GM23338 (cell line): ENCODE data around the gene H1-8. TPM values are rescaled to one million over a fixed set of nuclear protein-coding genes. Genes with fewer than 3 reads are reported as not detected.

Experiments used
- ATAC-seq: fragments of 200-7000 bp; cut with Tn5 transposase; 3 replicates; pipeline ENCODE4 v1.9.1; 2020
- DNase-seq: peaks from one replicate; pipeline ENCODE4 v3.0.0-alpha.2; 2015; ENCODE audit warnings: low spot score
- H2AFZ ChIP-seq: fragments of 200-600 bp; sonication (generic); 2 replicates; pipeline ENCODE4 v1.8.0; 2016; ENCODE audit warnings: antibody characterized with exemption, mild to moderate bottlenecking, moderate library complexity
- H3F3A ChIP-seq: fragments of 200-600 bp; sonication (generic); replicated peaks from 2 replicates; pipeline ENCODE4 v1.8.0; 2017; ENCODE audit warnings: antibody characterized with exemption, mixed run types, low read depth
- H3K27ac ChIP-seq: fragments of 200-600 bp; sonication (generic); 2 replicates; pipeline ENCODE4 v1.6.1; 2016; ENCODE audit warnings: low read depth
- H3K27me3 ChIP-seq: fragments of 200-600 bp; sonication (generic); 2 replicates; pipeline ENCODE4 v1.8.0; 2016; ENCODE audit warnings: mild to moderate bottlenecking, mixed run types, moderate library complexity; ENCODE audit not compliant: insufficient read depth
- H3K36me3 ChIP-seq: fragments of 200-600 bp; sonication (generic); 2 replicates; pipeline ENCODE4 v1.8.0; 2016; ENCODE audit warnings: mild to moderate bottlenecking; ENCODE audit not compliant: insufficient read depth
- H3K4me1 ChIP-seq: fragments of 200-600 bp; sonication (generic); 2 replicates; pipeline ENCODE4 v1.8.0; 2016; ENCODE audit warnings: mild to moderate bottlenecking, moderate library complexity; ENCODE audit not compliant: insufficient read depth
- H3K4me2 ChIP-seq: fragments of 200-600 bp; sonication (generic); 2 replicates; pipeline ENCODE4 v1.7.1; 2017; ENCODE audit warnings: mixed run types
- H3K4me3 ChIP-seq: fragments of 200-600 bp; sonication (generic); 2 replicates; pipeline ENCODE4 v1.6.1; 2016; ENCODE audit warnings: mixed run types
- H3K79me2 ChIP-seq: fragments of 200-600 bp; sonication (generic); replicated peaks from 2 replicates; pipeline ENCODE4 v1.8.0; 2017; ENCODE audit warnings: mild to moderate bottlenecking; ENCODE audit not compliant: insufficient read depth
- H3K9me2 ChIP-seq: fragments of 200-600 bp; sonication (generic); 2 replicates; pipeline ENCODE4 v1.8.0; 2017; ENCODE audit not compliant: insufficient read depth
- H4K20me1 ChIP-seq: fragments of 200-600 bp; sonication (generic); replicated peaks from 2 replicates; pipeline ENCODE4 v1.8.0; 2017; ENCODE audit warnings: mild to moderate bottlenecking; ENCODE audit not compliant: insufficient read depth
- H3K27ac Mint-ChIP-seq: 2 replicates; pipeline ENCODE4 v1.8.0; 2020; ENCODE audit warnings: inconsistent platforms, mild to moderate bottlenecking, moderate library complexity, mixed read lengths
- H3K27me3 Mint-ChIP-seq: 3 replicates; pipeline ENCODE4 v1.8.0; 2022; ENCODE audit warnings: low read depth, mild to moderate bottlenecking, moderate library complexity, mixed read lengths, inconsistent platforms; ENCODE audit not compliant: insufficient read depth, poor library complexity
- H3K36me3 Mint-ChIP-seq: 3 replicates; pipeline ENCODE4 v1.8.0; 2021; ENCODE audit warnings: low read depth, mild to moderate bottlenecking, inconsistent platforms, moderate library complexity, mixed read lengths
- H3K4me1 Mint-ChIP-seq: 3 replicates; pipeline ENCODE4 v1.8.0; 2020; ENCODE audit warnings: mild to moderate bottlenecking, inconsistent platforms, mixed read lengths
- H3K4me3 Mint-ChIP-seq: 3 replicates; pipeline ENCODE4 v1.8.0; 2021; ENCODE audit warnings: moderate library complexity, mild to moderate bottlenecking, inconsistent platforms, mixed read lengths
- H3K9me3 Mint-ChIP-seq: 3 replicates; pipeline ENCODE4 v1.8.0; 2020; ENCODE audit warnings: moderate library complexity, mild to moderate bottlenecking, inconsistent platforms, mixed read lengths
- CTCF ChIP-seq, 2 experiments: fragments of 200-600 bp in 1 of 2; sonication (generic) in 1 of 2; conservative IDR thresholded peaks; 2 replicates each; pipeline versions ENCODE4 v1.5.1 to v1.6.1; 2016 to 2017; ENCODE audit warnings: antibody characterized with exemption in 2 of 2, low read depth in 2 of 2, mild to moderate bottlenecking in 2 of 2, moderate library complexity in 1 of 2
- ETS1 ChIP-seq: IDR thresholded peaks from 2 replicates; pipeline ENCODE4 v1.6.1; 2016; ENCODE audit warnings: antibody characterized with exemption
- EZH2 ChIP-seq: fragments of 200-600 bp; sonication (generic); IDR thresholded peaks from one replicate; pipeline ENCODE4 v1.8.0; 2017; ENCODE audit warnings: antibody characterized with exemption, mild to moderate bottlenecking, low read depth; ENCODE audit not compliant: unreplicated experiment
- JUNB ChIP-seq: IDR thresholded peaks from one replicate; pipeline ENCODE4 v1.6.1; 2016; ENCODE audit warnings: antibody characterized with exemption; ENCODE audit not compliant: unreplicated experiment
- NANOG ChIP-seq: IDR thresholded peaks from 2 replicates; pipeline ENCODE4 v1.6.1; 2016; ENCODE audit warnings: antibody characterized with exemption, borderline replicate concordance
- POLR2AphosphoS5 ChIP-seq: IDR thresholded peaks from 2 replicates; pipeline ENCODE4 v1.6.1; 2016; ENCODE audit warnings: antibody characterized with exemption, low read depth
- REST ChIP-seq: IDR thresholded peaks from one replicate; pipeline ENCODE4 v1.6.1; 2018; ENCODE audit warnings: antibody characterized with exemption; ENCODE audit not compliant: unreplicated experiment
- STAT1 ChIP-seq: IDR thresholded peaks from one replicate; pipeline ENCODE4 v1.6.1; 2016; ENCODE audit warnings: antibody characterized with exemption; ENCODE audit not compliant: unreplicated experiment
- ZNF331 ChIP-seq: fragments of 250-450 bp; sonication (Bioruptor Pico); IDR thresholded peaks from 2 replicates; pipeline ENCODE4 v1.5.0; 2020; ENCODE audit warnings: low read depth, mild to moderate bottlenecking, moderate library complexity
- polyA plus RNA-seq: library from polyadenylated mRNA; unstranded; fragments of >200 nt; fragmentation: Nextera tagmentation; extraction: Ambion mirVana; gene quantifications from 2 replicates; pipeline ENCODE4 v1.2.1, GENCODE V29; 2016
- total RNA-seq: library from RNA; depleted of rRNA; stranded (reverse); fragments of >200 nt; shearing (Covaris generic); gene quantifications from 2 replicates; pipeline ENCODE4 v1.2.3, GENCODE V29; 2014

H1-8 gene
- total and polyA plus RNA-seq, 2 experiments from 2014 or later, result not detected

GRCh38 chr3:129583289-129583688 is 40.3 kb downstream of the H1-8 start (continued):
- TF ChIP-seq REST, result no peak

GRCh38 chr3:129584631-129585030 is 41.7 kb downstream of the H1-8 start:
- H3K4me2 ChIP-seq, result no peak overlapping the region
- no peaks in the 10 kb centered on the region for H3K4me1 ChIP-seq
- no peak overlapping the region for H3K4me3 ChIP-seq
- H3K79me2 ChIP-seq, result no peaks in the 10 kb centered on the region
- H3K27me3 ChIP-seq, result no peaks in the 10 kb centered on the region
- H3F3A ChIP-seq, result no peaks in the 10 kb centered on the region
- peaks cover 5% of the 10 kb centered on the region for H3K27me3 Mint-ChIP-seq
- no peak overlapping the region for H2AFZ ChIP-seq
- no peak for ATAC-seq
- no peak overlapping the region for H3K27ac ChIP-seq
- H3K36me3 Mint-ChIP-seq, result no peaks in the 10 kb centered on the region; the same call in 2 of the 3 replicates
- H4K20me1 ChIP-seq, result no peaks in the 10 kb centered on the region
- no peak overlapping the region for H3K27ac Mint-ChIP-seq
- H3K4me1 Mint-ChIP-seq, result peaks cover 2% of the 10 kb centered on the region; the same call in 1 of the 3 replicates
- no peaks in the 10 kb centered on the region for H3K9me2 ChIP-seq
- H3K4me3 Mint-ChIP-seq, result no peak overlapping the region
- H3K36me3 ChIP-seq, result no peaks in the 10 kb centered on the region
- no peak for DNase-seq
- no peaks in the 10 kb centered on the region for H3K9me3 Mint-ChIP-seq
- TF ChIP-seq EZH2 (no peak), POLR2AphosphoS5 (no peak), NANOG (no peak), ETS1 (no peak), JUNB (no peak), CTCF (conservative IDR thresholded peaks at IDR 0.05; ENCODE audit: low read depth in 2 of 2) (no peak), ZNF331 (CRISPR knock-in tag) (no peak), REST (no peak), STAT1 (no peak)
